AG04450 (cell line): ENCODE data around the gene TYRO3. TPM values are rescaled to one million over a fixed set of nuclear protein-coding genes. Genes with fewer than 3 reads are reported as not detected.
"Not testable (repeated sequence)": the region's sequence is repeated elsewhere in the genome, so short reads cannot be mapped to it uniquely, and the experiment has no call there.

Experiments used
- CTCF ChIA-PET: fragments of 300-600, 350-600 bp; formaldehyde crosslinking; extraction: SDS; loops from one replicate; lab custom pipeline; 2022; ENCODE audit warnings: antibody characterized with exemption, inconsistent platforms; lab: Charles Lee
- POLR2A ChIA-PET: fragments of 350-600 bp; formaldehyde crosslinking; extraction: SDS; loops from one replicate; lab custom pipeline; 2021; ENCODE audit warnings: antibody characterized with exemption, inconsistent platforms; lab: Yijun Ruan, JAX
- DNase-seq: peaks from one replicate; pipeline ENCODE4 v3.0.0-alpha.2; 2011; ENCODE audit warnings: low read depth, low spot score
- H3K27ac ChIP-seq: one replicate; pipeline ENCODE4 v1.5.1; 2012; ENCODE audit warnings: low read depth, low read length, control low read depth
- H3K27me3 ChIP-seq: one replicate; pipeline ENCODE4 v1.6.0; 2012; ENCODE audit warnings: low read length; ENCODE audit not compliant: control insufficient read depth, insufficient read depth
- H3K4me3 ChIP-seq: 2 replicates; pipeline ENCODE4 v1.5.1; 2011; ENCODE audit warnings: mild to moderate bottlenecking, low read depth, low read length, control low read depth
- H3K9me3 ChIP-seq: 2 replicates; pipeline ENCODE4 v1.5.1; 2012; ENCODE audit warnings: low read length; ENCODE audit not compliant: control insufficient read depth, insufficient read depth
- CTCF ChIP-seq: IDR thresholded peaks from 2 replicates; pipeline ENCODE4 v1.5.1; 2011; ENCODE audit warnings: low read depth, low read length, control low read depth, inconsistent platforms
- polyA plus RNA-seq: library from polyadenylated mRNA; depleted of rRNA; stranded (reverse); fragments of >200 nt; gene quantifications from 2 replicates; pipeline ENCODE4 v1.2.3, GENCODE V29; 2011

TYRO3 gene
- polyA plus RNA-seq, 1 experiment: 21.0 TPM

- no peaks in the 10 kb centered on the region for H3K9me3 ChIP-seq
- peak; percentile 24; the same call in 1 of the 2 replicates for TF ChIP-seq CTCF
- ChIA-PET POLR2A (interaction anchor here (1.4 kb wide), 1 partner anchor 13 kb away, joined by 3 read pairs; no protein-coding TSS in a partner anchor), CTCF (no interaction called here)
- no peak overlapping the region for H3K4me3 ChIP-seq
- no peak for DNase-seq
- no peaks in the 10 kb centered on the region for H3K27me3 ChIP-seq
- no peak overlapping the region for H3K27ac ChIP-seq
Measured at GRCh38 chr15:41581110-41581509, 22.1 kb downstream of the TYRO3 start.

- no peak for DNase-seq
- no peak overlapping the region for H3K27ac ChIP-seq
- POLR2A ChIA-PET: interaction anchor here (1.2 kb wide), 1 partner anchor 16 kb away, joined by 4 read pairs; no protein-coding TSS in a partner anchor
- CTCF ChIA-PET: no interaction called here
- no peaks in the 10 kb centered on the region for H3K27me3 ChIP-seq
- H3K9me3 ChIP-seq: no peaks in the 10 kb centered on the region
- no peak overlapping the region for H3K4me3 ChIP-seq
- no peak for TF ChIP-seq CTCF
Measured at GRCh38 chr15:41583795-41584194, 24.8 kb downstream of the TYRO3 start.

- no peaks in the 10 kb centered on the region for H3K9me3 ChIP-seq
- no peak for DNase-seq
- no peaks in the 10 kb centered on the region for H3K27me3 ChIP-seq
- no peak overlapping the region for H3K4me3 ChIP-seq
- H3K27ac ChIP-seq: no peak overlapping the region
- ChIA-PET POLR2A (interaction anchor here (1.1 to 1.4 kb wide), 3 partner anchors 17 to 41 kb away, joined by 3 to 4 read pairs (median 4); partner anchors contain the start of gene RPAP1), CTCF (interaction anchor here (0.7 to 2.5 kb wide), 5 partner anchors 23 to 118 kb away, joined by 3 to 16 read pairs (median 7); no protein-coding TSS in a partner anchor)
- TF ChIP-seq CTCF: no peak
Measured at GRCh38 chr15:41584636-41585126, 25.7 kb downstream of the TYRO3 start.

- POLR2A ChIA-PET: interaction anchor here (0.6 to 1.4 kb wide), 3 partner anchors 11 to 41 kb away, joined by 3 to 5 read pairs (median 4); partner anchors contain the start of gene RPAP1
- Histone ChIP-seq H3K27ac (peak overlapping the region; percentile 52), H3K9me3 (no peaks in the 10 kb centered on the region), H3K4me3 (peak overlapping the region; percentile 46), H3K27me3 (no peaks in the 10 kb centered on the region)
- TF ChIP-seq CTCF: peak; percentile 60
- DNase-seq: no peak
- CTCF ChIA-PET: interaction anchor here (0.7 to 2.5 kb wide), 9 partner anchors 17 to 235 kb away, joined by 3 to 16 read pairs (median 4); no protein-coding TSS in a partner anchor
Measured at GRCh38 chr15:41585127-41586047, 26.4 kb downstream of the TYRO3 start.

GRCh38 chr15:41586531-41587282, 27.7 kb downstream of the TYRO3 start:
- H3K27ac ChIP-seq, H3K27me3 ChIP-seq, POLR2A ChIA-PET, H3K9me3 ChIP-seq, DNase-seq, H3K4me3 ChIP-seq: not testable (repeated sequence)
- CTCF ChIA-PET: interaction anchor here (0.5 to 2.5 kb wide), 5 partner anchors 17 to 194 kb away, joined by 3 to 16 read pairs (median 6); no protein-coding TSS in a partner anchor

- POLR2A ChIA-PET, DNase-seq, H3K27me3 ChIP-seq, H3K9me3 ChIP-seq, H3K4me3 ChIP-seq, H3K27ac ChIP-seq: not testable (repeated sequence)
- CTCF ChIA-PET: interaction anchor here (0.6 kb wide), 1 partner anchor 222 kb away, joined by 4 read pairs; no protein-coding TSS in a partner anchor
Measured at GRCh38 chr15:41589018-41589417, 30.0 kb downstream of the TYRO3 start.

GRCh38 chr15:41589571-41589970, 30.6 kb downstream of the TYRO3 start:
- H3K27ac ChIP-seq, H3K9me3 ChIP-seq, H3K4me3 ChIP-seq, POLR2A ChIA-PET, DNase-seq, H3K27me3 ChIP-seq: not testable (repeated sequence)
- CTCF ChIA-PET: interaction anchor here (0.6 kb wide), 1 partner anchor 221 kb away, joined by 4 read pairs; no protein-coding TSS in a partner anchor
